Spleen (tissue), 11 donors: ENCODE results near the gene RET. TPM values are rescaled to one million over a fixed set of nuclear protein-coding genes. Genes with fewer than 3 reads are reported as not detected.
A peak's percentile ranks its signal among the peaks of the same experiment; 100 is the strongest.

Experiments used
- DNase-seq: peaks from one replicate; pipeline ENCODE4 v3.0.0-alpha.2; 2020
- H3K27ac ChIP-seq, 8 donors: fragments of 200-600 bp; sonication (generic) in 7 of 8; 1 replicate in 4 of 8; 2 replicates in 4 of 8; pipeline versions ENCODE4 v1.5.0 to v1.8.0; 2016 to 2021; ENCODE audit warnings: inconsistent platforms in 4 of 8, mild to moderate bottlenecking in 4 of 8, moderate library complexity in 1 of 8
- H3K27me3 ChIP-seq, 7 donors: fragments of 200-600 bp; sonication (generic) in 6 of 7; replicated peaks in 1 of 7; 1 replicate in 4 of 7; 2 replicates in 3 of 7; pipeline versions ENCODE4 v1.5.0 to v1.8.0; 2016 to 2021; ENCODE audit warnings: inconsistent platforms in 3 of 7, mild to moderate bottlenecking in 1 of 7
- H3K36me3 ChIP-seq, 6 donors: fragments of 200-600 bp; sonication (generic) in 5 of 6; 1 replicate in 4 of 6; 2 replicates in 2 of 6; pipeline versions ENCODE4 v1.5.0 to v1.8.0; 2016 to 2021; ENCODE audit warnings: inconsistent platforms in 2 of 6
- H3K4me1 ChIP-seq, 6 donors: fragments of 200-600 bp; sonication (generic) in 5 of 6; 1 replicate in 3 of 6; 2 replicates in 3 of 6; pipeline versions ENCODE4 v1.5.0 to v1.8.0; 2016 to 2021; ENCODE audit warnings: inconsistent platforms in 3 of 6
- H3K4me3 ChIP-seq, 8 donors: fragments of 200-600 bp; sonication (generic) in 7 of 8; 1 replicate in 4 of 8; 2 replicates in 4 of 8; pipeline versions ENCODE4 v1.5.0 to v1.8.0; 2016 to 2021; ENCODE audit warnings: inconsistent platforms in 4 of 8, mild to moderate bottlenecking in 4 of 8, moderate library complexity in 2 of 8
- H3K9me3 ChIP-seq, 8 donors: fragments of 200-600 bp; sonication (generic) in 7 of 8; 1 replicate in 4 of 8; 2 replicates in 4 of 8; pipeline versions ENCODE4 v1.5.0 to v1.8.0; 2016 to 2021; ENCODE audit warnings: inconsistent platforms in 4 of 8
- POLR2A ChIP-seq, 3 donors: fragments of 450-650 bp; IDR thresholded peaks; one replicate each; pipeline ENCODE4 v1.5.1; 2017; ENCODE audit warnings: antibody characterized with exemption in 3 of 3, mild to moderate bottlenecking in 1 of 3
- POLR2AphosphoS5 ChIP-seq, 3 donors: sonication (generic); formaldehyde crosslinking; IDR thresholded peaks; one replicate each; pipeline ENCODE4 v1.5.1; 2017; ENCODE audit warnings: antibody characterized with exemption in 3 of 3
- WGBS, 5 donors: extraction: QIAGEN DNeasy Blood & Tissue Kit in 3 of 5; methylation state at CpG; one replicate each; pipeline versions ENCODE4 v1.1.5 to v1.1.7; 2013 to 2018; 5-methylcytosine and 5-hydroxymethylcytosine counted together
- intact Hi-C: fragments of 100-400 bp; cut with DNase I; formaldehyde crosslinking; loops from one replicate; pipeline ENCODE4 v1.15.0; 2023; ENCODE audit warnings: low total_unique reads
- polyA plus RNA-seq, 3 donors: library from polyadenylated mRNA; stranded (reverse); fragments of 200-250 nt; gene quantifications; one replicate each; pipeline ENCODE4 v1.2.1, GENCODE V29; 2013
- total RNA-seq, 7 donors: library from RNA; depleted of rRNA in 3 of 7; stranded (reverse); fragments of >200 nt in 3 of 7; fragmentation: NEBNext Ultra II Directional in 4 of 7; extraction: Animal tissue kit (Norgen Biotek cat#: 25700) in 4 of 7; gene quantifications; one replicate each; pipeline versions ENCODE4 v1.1.0 to v1.2.1, GENCODE V29; 2016 to 2021
- TF ChIP-seq, protein P1 (sequence below), 11 experiments: fragments of 200-600 bp in 7 of 11; fragments of 450-650 bp in 4 of 11; sonication (generic) in 4 of 11; IDR thresholded peaks in 8 of 11; conservative IDR thresholded peaks in 3 of 11; 1 replicate in 7 of 11; 2 replicates in 4 of 11; pipeline versions ENCODE4 v1.4.0 to v1.8.0; 2016 to 2021; ENCODE audit warnings: antibody characterized with exemption in 11 of 11, inconsistent platforms in 4 of 11, mild to moderate bottlenecking in 1 of 11
- donor health status: healthy with polysubstance abuse.
- donor health status: DM: no; HTN: no; CAD: no; lungs with moderate emphysema.
- donor health status: DM: no; HTN: no; CAD: no.
- donor health status: Bipolar disorder and iron deficiency.
- donor health status: healthy.
- donor health status: DM: no; HTN: no; CAD: no.
- donor health status: DM: yes; HTN: yes; CAD: no.

RET gene
- total and polyA plus RNA-seq, 10 donors = 0.02 to 0.54 (median 0.31) TPM; not detected in 2

DNA sequence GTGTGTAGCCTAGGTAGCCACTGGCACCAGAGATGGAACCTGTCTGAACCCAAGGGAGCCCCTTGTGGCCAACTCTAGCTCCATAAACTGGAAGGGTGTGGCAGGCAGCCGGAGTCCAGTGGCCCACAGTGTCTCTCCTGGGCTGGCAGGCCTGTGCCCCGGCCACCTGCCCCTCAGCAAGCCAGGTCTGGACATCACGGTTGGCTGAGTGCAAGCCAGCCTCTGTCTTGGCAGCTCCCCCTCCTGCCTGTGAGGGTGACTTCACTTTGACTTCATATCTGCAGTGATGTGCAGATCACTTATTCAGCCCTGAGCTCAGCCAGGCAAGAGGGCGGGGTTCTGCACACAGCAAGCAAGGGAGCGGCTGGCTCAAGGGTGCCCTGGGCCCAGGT lies 1.3 kb upstream of the RET start:
- intact Hi-C loops = no loop called here
- Histone ChIP-seq H3K36me3 (no peaks in the 10 kb centered on the region), H3K4me3 (no peak overlapping the region), H3K27me3 (peaks cover 0 to 86% (median 49%) of the 10 kb centered on the region in 7 donors), H3K4me1 (peaks cover 3 to 28% (median 21%) of the 10 kb centered on the region in 6 donors), H3K9me3 (no peaks in the 10 kb centered on the region), H3K27ac (no peak overlapping the region)
- TF ChIP-seq POLR2AphosphoS5 (IDR thresholded peaks at IDR 0.05) (no peak), POLR2A (IDR thresholded peaks at IDR 0.05) (no peak)
- TF ChIP-seq, protein P1, sequence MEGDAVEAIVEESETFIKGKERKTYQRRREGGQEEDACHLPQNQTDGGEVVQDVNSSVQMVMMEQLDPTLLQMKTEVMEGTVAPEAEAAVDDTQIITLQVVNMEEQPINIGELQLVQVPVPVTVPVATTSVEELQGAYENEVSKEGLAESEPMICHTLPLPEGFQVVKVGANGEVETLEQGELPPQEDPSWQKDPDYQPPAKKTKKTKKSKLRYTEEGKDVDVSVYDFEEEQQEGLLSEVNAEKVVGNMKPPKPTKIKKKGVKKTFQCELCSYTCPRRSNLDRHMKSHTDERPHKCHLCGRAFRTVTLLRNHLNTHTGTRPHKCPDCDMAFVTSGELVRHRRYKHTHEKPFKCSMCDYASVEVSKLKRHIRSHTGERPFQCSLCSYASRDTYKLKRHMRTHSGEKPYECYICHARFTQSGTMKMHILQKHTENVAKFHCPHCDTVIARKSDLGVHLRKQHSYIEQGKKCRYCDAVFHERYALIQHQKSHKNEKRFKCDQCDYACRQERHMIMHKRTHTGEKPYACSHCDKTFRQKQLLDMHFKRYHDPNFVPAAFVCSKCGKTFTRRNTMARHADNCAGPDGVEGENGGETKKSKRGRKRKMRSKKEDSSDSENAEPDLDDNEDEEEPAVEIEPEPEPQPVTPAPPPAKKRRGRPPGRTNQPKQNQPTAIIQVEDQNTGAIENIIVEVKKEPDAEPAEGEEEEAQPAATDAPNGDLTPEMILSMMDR (IDR thresholded peaks at IDR 0.05 in 8 of 11, conservative IDR thresholded peaks at IDR 0.05 in 3 of 11) = no peak
- no peak for DNase-seq
- 76 to 91% (median 80%) methylated on average over 3 to 5 of the region's 5 CpGs for WGBS, 5 donors

DNA sequence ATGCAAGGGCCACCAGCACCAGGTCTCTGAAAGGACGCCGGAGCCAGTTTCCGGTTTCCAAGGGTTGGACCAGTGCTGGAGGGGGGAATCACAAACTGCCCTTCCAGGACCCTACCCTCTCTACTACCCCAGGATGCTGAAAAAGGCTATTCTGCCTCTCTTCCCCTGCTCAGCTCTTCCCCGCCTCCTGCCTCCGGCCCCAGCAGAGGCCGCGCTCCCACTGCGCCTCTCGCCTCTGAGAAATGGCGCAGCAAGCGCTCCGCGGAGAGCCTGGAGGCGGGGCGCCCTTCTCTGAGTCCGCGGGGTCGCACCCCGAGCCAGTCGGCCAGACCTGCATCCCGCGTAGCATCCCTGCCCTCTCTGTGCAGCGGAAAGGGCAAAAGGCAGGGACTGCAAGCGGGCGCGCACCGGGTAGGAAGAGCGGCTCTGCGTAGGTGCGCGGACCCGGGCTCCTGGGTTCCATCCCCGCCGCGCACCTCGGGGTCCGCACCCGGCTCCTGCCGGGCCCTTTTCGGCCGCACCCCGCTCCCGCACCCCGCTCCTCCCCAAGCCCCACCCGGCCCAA lies 476 bp upstream of the RET start:
- Histone ChIP-seq H3K36me3 (no peaks in the 10 kb centered on the region), H3K27ac (no peak overlapping the region), H3K4me1 (peaks cover 3 to 28% (median 21%) of the 10 kb centered on the region in 6 donors), H3K9me3 (no peaks in the 10 kb centered on the region), H3K27me3 (peaks cover 0 to 94% (median 51%) of the 10 kb centered on the region in 7 donors), H3K4me3 (peak overlapping the region in 7 of 8 donors; percentile 39 to 69 (median 49))
- WGBS, 5 donors = 2 to 7% (median 3%) methylated on average over 22 to 45 of the region's 45 CpGs
- DNase-seq = no peak
- intact Hi-C loops = no loop called here
- TF ChIP-seq POLR2AphosphoS5 (IDR thresholded peaks at IDR 0.05) (no peak), POLR2A (IDR thresholded peaks at IDR 0.05) (no peak)
- TF ChIP-seq, protein P1 (IDR thresholded peaks at IDR 0.05 in 8 of 11, conservative IDR thresholded peaks at IDR 0.05 in 3 of 11) = no peak

DNA sequence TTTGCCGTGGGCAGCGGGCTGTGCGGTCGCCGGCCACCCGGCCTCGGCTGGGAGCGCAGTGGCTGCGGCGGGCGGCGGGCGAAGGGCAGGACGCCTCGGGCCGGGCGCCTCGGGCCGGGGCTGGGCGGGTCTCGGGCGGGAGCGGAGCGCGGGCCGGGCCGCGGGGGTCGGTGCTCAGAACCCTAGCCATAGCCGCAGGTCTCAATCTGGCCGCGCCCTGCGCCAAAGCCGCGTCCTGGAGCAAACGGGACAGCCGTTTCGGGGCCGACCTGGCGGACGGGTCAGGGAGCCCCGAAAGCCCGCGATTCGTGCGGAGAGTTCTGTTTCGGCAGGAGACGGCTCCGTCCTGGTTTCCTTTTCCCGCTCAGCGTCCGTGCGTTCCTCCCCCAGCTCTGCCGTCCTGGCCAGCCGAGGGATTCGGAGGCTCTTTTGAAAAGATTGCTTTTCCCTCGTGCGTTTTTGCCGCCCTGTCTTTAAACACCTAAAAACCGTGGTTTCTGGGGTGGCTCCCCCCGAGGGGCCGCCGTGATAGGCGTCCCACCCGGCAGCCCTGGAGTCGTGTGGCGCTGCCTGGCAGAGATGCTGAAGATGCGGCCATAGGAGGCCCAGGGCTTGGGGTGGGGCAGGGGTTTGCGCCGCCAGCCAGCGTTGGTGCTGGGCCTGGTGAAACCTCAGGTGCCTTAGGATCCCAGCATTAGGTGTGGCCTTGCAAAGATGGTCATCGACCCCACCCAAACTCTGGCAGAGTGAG lies 727 bp downstream of the RET start:
- WGBS, 5 donors = 8 to 21% (median 10%) methylated on average over 16 to 72 of the region's 72 CpGs
- TF ChIP-seq, protein P1 (IDR thresholded peaks at IDR 0.05 in 8 of 11, conservative IDR thresholded peaks at IDR 0.05 in 3 of 11) = no peak
- TF ChIP-seq POLR2AphosphoS5 (IDR thresholded peaks at IDR 0.05) (no peak), POLR2A (IDR thresholded peaks at IDR 0.05) (no peak)
- H3K36me3 ChIP-seq = no peaks in the 10 kb centered on the region
- intact Hi-C loops = no loop called here
- H3K4me3 ChIP-seq = peak overlapping the region in 7 of 8 donors; percentile 39 to 69 (median 49)
- peaks cover 0 to 97% (median 56%) of the 10 kb centered on the region in 7 donors for H3K27me3 ChIP-seq
- H3K4me1 ChIP-seq = peaks cover 3 to 28% (median 21%) of the 10 kb centered on the region in 6 donors
- H3K27ac ChIP-seq = no peak overlapping the region
- no peaks in the 10 kb centered on the region for H3K9me3 ChIP-seq
- no peak for DNase-seq
